ENCODE measurements around the gene CBLL1.

Gene CBLL1

GRCh38 chr7:107743567-107744344 is at the start of gene CBLL1:
TSS of gene CBLL1 (plus strand) at chr7:107744142. CDS start at chr7:107744164, 22 bp downstream.
- DNase-seq (ENCODE audit: low spot score in 2 of 2) (peak; percentile 96 to 97), ATAC-seq (ENCODE audit: low read depth) (peak; percentile 84)
- H3K36me3 Mint-ChIP-seq, result peaks cover 3% of the 10 kb centered on the region
- H3K27ac Mint-ChIP-seq, result peak within 1 kb of the TSS; percentile 97
- H3K27me3 Mint-ChIP-seq, result no peaks in the 10 kb centered on the region
- peaks cover 20% of the 10 kb centered on the region for H3K4me1 Mint-ChIP-seq
- peak within 1 kb of the TSS; percentile 98 for H3K4me3 Mint-ChIP-seq
- no peaks in the 10 kb centered on the region for H3K9me3 Mint-ChIP-seq

GRCh38 chr7:107694386-107694785 is 49.6 kb upstream of the CBLL1 start:
- H3K27me3 Mint-ChIP-seq, result peaks cover 6% of the 10 kb centered on the region
- DNase-seq (ENCODE audit: low spot score in 2 of 2), result no peak
- H3K4me1 Mint-ChIP-seq, result no peaks in the 10 kb centered on the region
- no peaks in the 10 kb centered on the region for H3K36me3 Mint-ChIP-seq
- no peak for ATAC-seq (ENCODE audit: low read depth)
- no peaks in the 10 kb centered on the region for H3K9me3 Mint-ChIP-seq
- no peak overlapping the region for H3K27ac Mint-ChIP-seq
- H3K4me3 Mint-ChIP-seq, result no peak overlapping the region

GRCh38 chr7:107696330-107696946 is 47.5 kb upstream of the CBLL1 start:
- Mint-ChIP-seq H3K9me3 (no peaks in the 10 kb centered on the region), H3K27me3 (peaks cover 4% of the 10 kb centered on the region)

GRCh38 chr7:107697321-107698049 is 46.5 kb upstream of the CBLL1 start:
- ATAC-seq (ENCODE audit: low read depth), result no peak
- Mint-ChIP-seq H3K4me3 (no peak overlapping the region), H3K9me3 (no peaks in the 10 kb centered on the region), H3K36me3 (no peaks in the 10 kb centered on the region), H3K27me3 (peaks cover 2% of the 10 kb centered on the region), H3K4me1 (no peaks in the 10 kb centered on the region), H3K27ac (no peak overlapping the region)
- DNase-seq (ENCODE audit: low spot score in 2 of 2), result no peak

More at GRCh38 chr7:107696330-107696946, 47.5 kb upstream of the CBLL1 start:
- no peak overlapping the region for H3K27ac Mint-ChIP-seq
- ATAC-seq (ENCODE audit: low read depth) (no peak), DNase-seq (ENCODE audit: low spot score in 2 of 2) (no peak)
- no peaks in the 10 kb centered on the region for H3K4me1 Mint-ChIP-seq
- no peak overlapping the region for H3K4me3 Mint-ChIP-seq
- H3K36me3 Mint-ChIP-seq, result no peaks in the 10 kb centered on the region

GRCh38 chr7:107700570-107700969 is 43.4 kb upstream of the CBLL1 start:
- DNase-seq (ENCODE audit: low spot score in 2 of 2) (no peak), ATAC-seq (ENCODE audit: low read depth) (no peak)
- Mint-ChIP-seq H3K36me3 (no peaks in the 10 kb centered on the region), H3K9me3 (no peaks in the 10 kb centered on the region), H3K4me1 (peaks cover 5% of the 10 kb centered on the region), H3K27ac (no peak overlapping the region), H3K27me3 (no peaks in the 10 kb centered on the region), H3K4me3 (no peak overlapping the region)

GRCh38 chr7:107701191-107701590 is 42.8 kb upstream of the CBLL1 start:
- Mint-ChIP-seq H3K4me3 (no peak overlapping the region), H3K27ac (no peak overlapping the region), H3K9me3 (no peaks in the 10 kb centered on the region), H3K4me1 (peaks cover 5% of the 10 kb centered on the region), H3K27me3 (no peaks in the 10 kb centered on the region), H3K36me3 (no peaks in the 10 kb centered on the region)
- no peak for DNase-seq (ENCODE audit: low spot score in 2 of 2)
- ATAC-seq (ENCODE audit: low read depth), result no peak

GRCh38 chr7:107703219-107703618 is 40.7 kb upstream of the CBLL1 start:
- Mint-ChIP-seq H3K27ac (no peak overlapping the region), H3K27me3 (no peaks in the 10 kb centered on the region), H3K4me1 (peaks cover 5% of the 10 kb centered on the region)

GRCh38 chr7:107703872-107704271 is 40.1 kb upstream of the CBLL1 start:
- H3K36me3 Mint-ChIP-seq, result no peaks in the 10 kb centered on the region
- H3K4me3 Mint-ChIP-seq, result no peak overlapping the region
- H3K27me3 Mint-ChIP-seq, result no peaks in the 10 kb centered on the region
- peaks cover 5% of the 10 kb centered on the region for H3K4me1 Mint-ChIP-seq
- peaks cover under 1% of the 10 kb centered on the region for H3K9me3 Mint-ChIP-seq
- no peak overlapping the region for H3K27ac Mint-ChIP-seq
- ATAC-seq (ENCODE audit: low read depth) (no peak), DNase-seq (ENCODE audit: low spot score in 2 of 2) (no peak)

More at GRCh38 chr7:107703219-107703618, 40.7 kb upstream of the CBLL1 start:
- H3K36me3 Mint-ChIP-seq, result no peaks in the 10 kb centered on the region
- H3K4me3 Mint-ChIP-seq, result no peak overlapping the region
- no peak for ATAC-seq (ENCODE audit: low read depth)
- no peaks in the 10 kb centered on the region for H3K9me3 Mint-ChIP-seq
- no peak for DNase-seq (ENCODE audit: low spot score in 2 of 2)

GRCh38 chr7:107708956-107709355 is 35.0 kb upstream of the CBLL1 start:
- Mint-ChIP-seq H3K27ac (no peak overlapping the region), H3K4me3 (no peak overlapping the region), H3K4me1 (no peaks in the 10 kb centered on the region), H3K36me3 (no peaks in the 10 kb centered on the region), H3K27me3 (no peaks in the 10 kb centered on the region), H3K9me3 (peaks cover 2% of the 10 kb centered on the region)
- DNase-seq (ENCODE audit: low spot score in 2 of 2) (no peak), ATAC-seq (ENCODE audit: low read depth) (no peak)

- DNase-seq (ENCODE audit: low spot score in 2 of 2) (no peak), ATAC-seq (ENCODE audit: low read depth) (no peak)
- Mint-ChIP-seq H3K27me3 (no peaks in the 10 kb centered on the region), H3K27ac (no peak overlapping the region), H3K4me3 (no peak overlapping the region), H3K36me3 (no peaks in the 10 kb centered on the region), H3K9me3 (peaks cover 2% of the 10 kb centered on the region), H3K4me1 (no peaks in the 10 kb centered on the region)
Measured at GRCh38 chr7:107711301-107711700, 32.6 kb upstream of the CBLL1 start.

GRCh38 chr7:107712025-107712424 is 31.9 kb upstream of the CBLL1 start:
- Mint-ChIP-seq H3K27me3 (no peaks in the 10 kb centered on the region), H3K27ac (no peak overlapping the region), H3K4me1 (no peaks in the 10 kb centered on the region), H3K9me3 (peaks cover 2% of the 10 kb centered on the region), H3K4me3 (no peak overlapping the region), H3K36me3 (no peaks in the 10 kb centered on the region)
- no peak for ATAC-seq (ENCODE audit: low read depth)
- no peak for DNase-seq (ENCODE audit: low spot score in 2 of 2)

- ATAC-seq (ENCODE audit: low read depth), result no peak
- DNase-seq (ENCODE audit: low spot score in 2 of 2), result no peak
- Mint-ChIP-seq H3K4me1 (no peaks in the 10 kb centered on the region), H3K27ac (no peak overlapping the region), H3K36me3 (no peaks in the 10 kb centered on the region), H3K9me3 (peaks cover 2% of the 10 kb centered on the region), H3K4me3 (no peak overlapping the region), H3K27me3 (no peaks in the 10 kb centered on the region)
Measured at GRCh38 chr7:107712896-107713295, 31.0 kb upstream of the CBLL1 start.

- no peak overlapping the region for H3K27ac Mint-ChIP-seq
- ATAC-seq (ENCODE audit: low read depth), result no peak
- H3K4me1 Mint-ChIP-seq, result no peaks in the 10 kb centered on the region
- no peak for DNase-seq (ENCODE audit: low spot score in 2 of 2)
- no peak overlapping the region for H3K4me3 Mint-ChIP-seq
- no peaks in the 10 kb centered on the region for H3K36me3 Mint-ChIP-seq
- no peaks in the 10 kb centered on the region for H3K27me3 Mint-ChIP-seq
- H3K9me3 Mint-ChIP-seq, result no peaks in the 10 kb centered on the region
Measured at GRCh38 chr7:107715531-107715930, 28.4 kb upstream of the CBLL1 start.

GRCh38 chr7:107718456-107719193 is 25.3 kb upstream of the CBLL1 start:
- Mint-ChIP-seq H3K36me3 (no peaks in the 10 kb centered on the region), H3K27me3 (no peaks in the 10 kb centered on the region), H3K27ac (no peak overlapping the region), H3K4me1 (no peaks in the 10 kb centered on the region), H3K4me3 (no peak overlapping the region), H3K9me3 (no peaks in the 10 kb centered on the region)
- ATAC-seq (ENCODE audit: low read depth) (no peak), DNase-seq (ENCODE audit: low spot score in 2 of 2) (no peak)
